Activated naive CD8-positive, alpha-beta T cell treated with anti-CD3 and anti-CD28 coated beads, Interleukin-2, amount 10 ng/mL, durations not matched to agents 7 days and 5 days (primary cell): ENCODE measurements around the gene KCNJ9. TPM values are rescaled to one million over a fixed set of nuclear protein-coding genes. Genes with fewer than 3 reads are reported as not detected.

Experiments
- ATAC-seq: fragments of 150-1000 bp; cut with Tn5 transposase; one replicate; pipeline ENCODE4 v1.10.0; 2021; ENCODE audit warnings: low read depth, moderate library complexity
- POLR2A ChIA-PET: fragments of 350-600 bp; sonication (Branson Sonifier 250); formaldehyde crosslinking; loops from one replicate; lab custom pipeline; 2021; ENCODE audit warnings: antibody characterized with exemption; lab: Charles Lee
- DNase-seq: peaks from one replicate; pipeline ENCODE4 v3.0.0; 2021
- H3K27ac Mint-ChIP-seq: one replicate; pipeline ENCODE4 v1.8.0; 2022; ENCODE audit warnings: mild to moderate bottlenecking, mixed read lengths
- H3K27me3 Mint-ChIP-seq: one replicate; pipeline ENCODE4 v1.8.0; 2022; ENCODE audit warnings: mild to moderate bottlenecking, moderate library complexity, mixed read lengths
- H3K36me3 Mint-ChIP-seq: one replicate; pipeline ENCODE4 v1.8.0; 2021; ENCODE audit warnings: mild to moderate bottlenecking, mixed read lengths
- H3K4me1 Mint-ChIP-seq: one replicate; pipeline ENCODE4 v1.8.0; 2021; ENCODE audit warnings: mixed read lengths
- H3K4me3 Mint-ChIP-seq: one replicate; pipeline ENCODE4 v1.8.0; 2022; ENCODE audit warnings: mild to moderate bottlenecking, moderate library complexity, mixed read lengths
- H3K9me3 Mint-ChIP-seq: one replicate; pipeline ENCODE4 v1.8.0; 2021; ENCODE audit warnings: mixed read lengths
- total RNA-seq, 2 experiments: library from RNA; stranded (reverse); gene quantifications; one replicate each; pipeline ENCODE4 v1.2.3, GENCODE V29; 2021

Gene KCNJ9
- total RNA-seq, 2 experiments from 2014 or later: not detected

DNA sequence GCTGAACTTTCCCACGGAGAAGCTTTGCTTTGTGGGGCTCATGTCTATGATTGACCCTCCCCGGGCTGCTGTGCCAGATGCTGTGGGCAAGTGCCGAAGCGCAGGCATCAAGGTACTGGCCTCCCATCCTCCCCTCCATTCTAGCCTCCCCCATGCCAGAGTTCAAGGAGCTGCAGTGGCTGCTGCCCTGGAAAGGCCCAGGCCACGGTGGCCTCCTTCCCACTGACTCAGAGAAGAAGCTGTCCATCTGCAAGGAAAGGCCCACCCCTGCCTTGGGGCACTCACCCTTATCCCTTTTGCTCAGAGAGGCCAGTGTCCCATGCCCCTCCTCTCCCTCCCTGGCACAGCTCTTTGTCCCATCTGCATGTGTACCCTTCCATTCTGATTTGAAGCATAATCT is 49.1 kb downstream of the KCNJ9 start:
- no peaks in the 10 kb centered on the region for H3K4me1 Mint-ChIP-seq
- POLR2A ChIA-PET: no interaction called here
- peaks cover 14% of the 10 kb centered on the region for H3K27me3 Mint-ChIP-seq

GRCh38 chr1:160130939-160131338 is 49.6 kb downstream of the KCNJ9 start:
- Mint-ChIP-seq H3K27ac (no peak overlapping the region), H3K4me3 (no peak overlapping the region), H3K4me1 (no peaks in the 10 kb centered on the region), H3K27me3 (peaks cover 14% of the 10 kb centered on the region), H3K36me3 (no peaks in the 10 kb centered on the region), H3K9me3 (no peaks in the 10 kb centered on the region)
- POLR2A ChIA-PET: interaction anchor here (0.7 kb wide), 1 partner anchor 8 kb away, joined by 4 read pairs; no protein-coding TSS in a partner anchor
- ATAC-seq (no peak), DNase-seq (no peak)

More for the DNA sequence above, 49.1 kb downstream of the KCNJ9 start:
- H3K36me3 Mint-ChIP-seq: no peaks in the 10 kb centered on the region
- ATAC-seq: no peak
- no peak overlapping the region for H3K4me3 Mint-ChIP-seq
- H3K27ac Mint-ChIP-seq: no peak overlapping the region
- H3K9me3 Mint-ChIP-seq: no peaks in the 10 kb centered on the region
- DNase-seq: no peak

DNA sequence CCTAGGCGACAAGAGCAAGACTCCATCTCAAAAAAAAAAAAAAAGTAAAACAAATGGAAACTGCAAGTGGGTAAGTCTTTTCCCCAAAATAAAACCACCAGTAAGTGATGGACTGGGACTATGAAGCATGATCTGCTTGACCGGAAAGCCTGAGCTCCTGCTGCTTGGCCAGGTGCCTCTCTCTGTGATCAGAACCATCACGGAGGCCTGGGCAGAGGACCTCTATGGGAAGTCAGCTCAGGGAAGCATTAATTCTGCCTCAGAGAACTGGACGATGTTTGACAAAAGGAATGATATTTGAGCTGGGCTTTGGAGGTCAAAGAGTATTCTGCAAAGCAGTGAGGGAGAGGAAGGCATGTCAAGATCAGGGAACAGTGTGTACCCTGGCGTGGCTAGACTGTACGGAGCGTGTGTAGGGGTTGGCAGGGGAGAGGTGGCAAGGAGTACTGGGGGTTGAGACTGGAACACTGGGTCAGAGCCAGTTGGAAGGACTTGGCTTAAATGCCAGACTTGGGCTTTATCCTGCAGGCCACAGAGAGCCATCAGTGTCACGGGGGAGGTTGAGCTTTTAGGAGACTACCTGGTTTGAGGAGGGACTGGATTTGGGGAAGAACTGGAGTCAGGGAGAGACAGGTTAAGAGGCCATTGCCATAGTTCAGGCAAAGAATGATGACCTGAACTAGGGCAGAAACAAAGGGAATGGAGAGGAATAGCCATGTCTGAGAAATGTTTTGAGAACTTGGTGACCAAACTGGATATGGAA is 50.6 kb downstream of the KCNJ9 start:
- peaks cover 14% of the 10 kb centered on the region for H3K27me3 Mint-ChIP-seq
- H3K9me3 Mint-ChIP-seq: no peaks in the 10 kb centered on the region
- POLR2A ChIA-PET: interaction anchor here (0.7 kb wide), 1 partner anchor 9 kb away, joined by 4 read pairs; no protein-coding TSS in a partner anchor
- H3K27ac Mint-ChIP-seq: no peak overlapping the region
- DNase-seq: no peak
- ATAC-seq: no peak
- no peaks in the 10 kb centered on the region for H3K4me1 Mint-ChIP-seq
- H3K36me3 Mint-ChIP-seq: no peaks in the 10 kb centered on the region
- no peak overlapping the region for H3K4me3 Mint-ChIP-seq

GRCh38 chr1:160133990-160134770 is 52.8 kb downstream of the KCNJ9 start:
- ATAC-seq: no peak
- Mint-ChIP-seq H3K4me1 (no peaks in the 10 kb centered on the region), H3K36me3 (no peaks in the 10 kb centered on the region), H3K27ac (no peak overlapping the region), H3K4me3 (no peak overlapping the region), H3K9me3 (no peaks in the 10 kb centered on the region), H3K27me3 (peaks cover 14% of the 10 kb centered on the region)
- POLR2A ChIA-PET: no interaction called here
- DNase-seq: no peak

- ATAC-seq (no peak), DNase-seq (no peak)
- Mint-ChIP-seq H3K36me3 (no peaks in the 10 kb centered on the region), H3K27me3 (peaks cover 14% of the 10 kb centered on the region), H3K9me3 (no peaks in the 10 kb centered on the region), H3K4me3 (no peak overlapping the region), H3K27ac (no peak overlapping the region), H3K4me1 (no peaks in the 10 kb centered on the region)
- POLR2A ChIA-PET: no interaction called here
These were observed 53.6 kb downstream of the KCNJ9 start for GRCh38 chr1:160134791-160135572.

- POLR2A ChIA-PET: interaction anchor here (0.5 kb wide), 1 partner anchor 9 kb away, joined by 3 read pairs; no protein-coding TSS in a partner anchor
- H3K36me3 Mint-ChIP-seq: no peaks in the 10 kb centered on the region
- H3K4me1 Mint-ChIP-seq: no peaks in the 10 kb centered on the region
- peaks cover 11% of the 10 kb centered on the region for H3K27me3 Mint-ChIP-seq
- H3K4me3 Mint-ChIP-seq: no peak overlapping the region
- ATAC-seq (no peak), DNase-seq (no peak)
- H3K9me3 Mint-ChIP-seq: no peaks in the 10 kb centered on the region
- H3K27ac Mint-ChIP-seq: no peak overlapping the region
These were observed 55.0 kb downstream of the KCNJ9 start for GRCh38 chr1:160136121-160136925.

GRCh38 chr1:160136926-160137200 is 55.5 kb downstream of the KCNJ9 start:
- peaks cover 14% of the 10 kb centered on the region for H3K27me3 Mint-ChIP-seq
- ATAC-seq: no peak
- H3K4me3 Mint-ChIP-seq: no peak overlapping the region
- POLR2A ChIA-PET: no interaction called here
- H3K27ac Mint-ChIP-seq: no peak overlapping the region
- no peaks in the 10 kb centered on the region for H3K4me1 Mint-ChIP-seq
- no peaks in the 10 kb centered on the region for H3K36me3 Mint-ChIP-seq
- no peaks in the 10 kb centered on the region for H3K9me3 Mint-ChIP-seq
- no peak for DNase-seq

- H3K27ac Mint-ChIP-seq: no peak overlapping the region
- ATAC-seq (no peak), DNase-seq (no peak)
- POLR2A ChIA-PET: no interaction called here
- H3K27me3 Mint-ChIP-seq: peaks cover 11% of the 10 kb centered on the region
- no peaks in the 10 kb centered on the region for H3K4me1 Mint-ChIP-seq
- H3K9me3 Mint-ChIP-seq: no peaks in the 10 kb centered on the region
- no peak overlapping the region for H3K4me3 Mint-ChIP-seq
- H3K36me3 Mint-ChIP-seq: no peaks in the 10 kb centered on the region
These were observed 56.0 kb downstream of the KCNJ9 start for GRCh38 chr1:160137216-160137862.

- H3K9me3 Mint-ChIP-seq: no peaks in the 10 kb centered on the region
- POLR2A ChIA-PET: no interaction called here
- H3K36me3 Mint-ChIP-seq: no peaks in the 10 kb centered on the region
- no peak overlapping the region for H3K27ac Mint-ChIP-seq
- DNase-seq (no peak), ATAC-seq (no peak)
- H3K27me3 Mint-ChIP-seq: peaks cover 11% of the 10 kb centered on the region
- no peaks in the 10 kb centered on the region for H3K4me1 Mint-ChIP-seq
- no peak overlapping the region for H3K4me3 Mint-ChIP-seq
These were observed 58.5 kb downstream of the KCNJ9 start for GRCh38 chr1:160139840-160140239.

Other genes starting within 250 kb of the KCNJ9 start
- gene VSIG8, start 218.9 kb upstream of the KCNJ9 start, total RNA-seq: not detected
- 1 to 10 TPM; 1.3 to 1.6 TPM for gene CFAP45, start 181.4 kb upstream of the KCNJ9 start, total RNA-seq
- gene TAGLN2, start 156.0 kb upstream of the KCNJ9 start, total RNA-seq: 100 to 1,000 TPM; 384 to 388 TPM
- not detected for gene IGSF9, start 135.9 kb upstream of the KCNJ9 start, total RNA-seq
- gene SLAMF9, start 127.3 kb upstream of the KCNJ9 start, total RNA-seq: not detected
- 1 to 10 TPM; 7.2 to 7.3 TPM for gene PIGM, start 49.5 kb upstream of the KCNJ9 start, total RNA-seq
- gene KCNJ10, start 11.4 kb upstream of the KCNJ9 start, total RNA-seq: not detected
- gene IGSF8, start 17.1 kb downstream of the KCNJ9 start, total RNA-seq: 10 to 100 TPM; 39.8 to 44.6 TPM
- gene ATP1A2, start 34.2 kb downstream of the KCNJ9 start, total RNA-seq: not detected
- not detected for gene ATP1A4, start 70.1 kb downstream of the KCNJ9 start, total RNA-seq
- not detected for gene CASQ1, start 109.0 kb downstream of the KCNJ9 start, total RNA-seq
- 10 to 100 TPM; 27.5 to 28.3 TPM for gene PEA15, start 123.8 kb downstream of the KCNJ9 start, total RNA-seq
- 100 to 1,000 TPM; 147 to 150 TPM for gene DCAF8, start 181.0 kb downstream of the KCNJ9 start, total RNA-seq
- 10 to 100 TPM; 59.0 to 65.4 TPM for gene PEX19, start 203.6 kb downstream of the KCNJ9 start, total RNA-seq